Measurements from ENCODE around the gene MYH10.
"Not testable (repeated sequence)": the region's sequence is repeated elsewhere in the genome, so short reads cannot be mapped to it uniquely, and the experiment has no call there.

MYH10 gene

GRCh38 chr17:8542599-8543502 is 87.7 kb downstream of the MYH10 start:
- peak; percentile 100 for FAIRE-seq

DNA sequence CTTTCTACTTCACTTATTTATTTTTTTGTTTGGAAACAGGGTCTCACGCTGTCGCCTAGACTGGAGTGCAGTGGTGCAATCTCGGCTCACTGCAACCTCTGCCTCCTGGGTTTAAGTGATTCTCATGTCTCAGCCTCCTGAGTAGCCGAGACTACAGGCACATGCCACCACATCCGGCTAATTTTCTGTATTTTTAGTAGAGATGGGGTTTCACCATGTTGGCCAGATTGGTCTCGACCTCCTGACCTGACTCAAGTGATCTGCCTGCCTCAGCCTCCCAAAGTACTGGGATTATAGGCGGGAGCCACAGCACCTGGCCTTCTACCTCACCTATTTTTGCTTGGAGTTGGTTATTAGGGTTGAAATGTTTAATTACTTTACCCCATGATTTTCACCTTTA is 90.5 kb downstream of the MYH10 start:
- not testable (repeated sequence) for FAIRE-seq

GRCh38 chr17:8537734-8538133 is 92.8 kb downstream of the MYH10 start:
- no peak for FAIRE-seq

- no peak for FAIRE-seq
Measured at GRCh38 chr17:8534498-8535188, 95.9 kb downstream of the MYH10 start.

GRCh38 chr17:8532021-8532420 is 98.5 kb downstream of the MYH10 start:
- peak; percentile 72 for FAIRE-seq

DNA sequence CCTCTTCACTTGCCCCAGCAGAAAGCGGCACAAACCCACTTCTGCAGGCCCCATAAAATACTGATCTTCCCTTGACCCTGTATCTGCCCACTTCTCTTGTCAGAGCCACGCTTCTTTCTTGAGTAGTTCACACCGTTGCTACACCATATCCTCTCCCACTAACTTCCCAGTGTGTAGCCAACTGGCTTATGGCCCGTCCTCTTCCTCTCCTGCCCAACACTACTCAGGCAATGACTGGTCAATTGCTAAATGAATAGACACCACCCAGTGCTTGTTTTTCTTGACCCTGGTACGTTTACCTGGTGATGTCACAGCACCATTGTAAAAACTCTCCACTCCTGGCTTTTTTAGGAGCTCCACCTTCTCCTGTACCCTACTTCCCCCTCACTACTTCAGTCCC is 107.9 kb downstream of the MYH10 start:
- FAIRE-seq, result no peak

DNA sequence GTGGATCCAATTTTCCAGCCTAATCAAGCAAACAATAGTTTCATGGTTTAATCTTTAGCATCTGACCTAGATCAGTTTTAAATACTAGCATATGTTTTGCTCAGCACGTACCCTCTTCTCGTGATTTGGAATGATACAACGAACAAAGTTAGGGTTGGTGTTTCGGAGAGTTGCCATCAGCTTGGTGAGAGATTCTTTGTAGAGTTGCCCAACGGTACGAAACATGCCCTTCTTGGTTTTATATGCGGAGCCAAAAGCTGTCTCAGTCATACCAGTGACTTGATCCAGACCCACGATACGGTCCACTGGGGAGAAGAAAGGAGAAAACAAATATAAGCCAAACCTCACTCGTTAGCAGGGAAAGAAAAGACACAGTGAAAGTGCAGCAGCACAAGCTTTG is 109.5 kb downstream of the MYH10 start:
- FAIRE-seq, result no peak

DNA sequence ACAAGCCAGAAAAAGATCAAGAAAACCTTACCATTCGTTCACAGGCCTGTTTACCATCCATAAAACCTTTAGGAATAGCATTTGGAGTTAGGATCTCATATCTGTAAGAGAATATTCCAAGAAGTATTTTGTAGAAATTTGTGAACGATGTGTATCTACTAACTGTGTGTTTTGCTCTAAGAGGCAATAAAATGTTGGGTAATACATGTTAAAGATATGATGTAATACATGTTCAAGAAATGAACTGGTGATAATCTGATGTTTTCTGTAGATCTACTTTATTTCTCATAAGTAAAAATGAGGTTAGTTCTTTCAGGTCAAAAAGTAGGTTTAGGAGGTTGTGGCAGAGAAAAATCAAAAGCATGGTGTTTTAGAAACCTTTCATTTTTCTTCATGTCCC is 111.7 kb downstream of the MYH10 start:
- FAIRE-seq, result peak; percentile 43

DNA sequence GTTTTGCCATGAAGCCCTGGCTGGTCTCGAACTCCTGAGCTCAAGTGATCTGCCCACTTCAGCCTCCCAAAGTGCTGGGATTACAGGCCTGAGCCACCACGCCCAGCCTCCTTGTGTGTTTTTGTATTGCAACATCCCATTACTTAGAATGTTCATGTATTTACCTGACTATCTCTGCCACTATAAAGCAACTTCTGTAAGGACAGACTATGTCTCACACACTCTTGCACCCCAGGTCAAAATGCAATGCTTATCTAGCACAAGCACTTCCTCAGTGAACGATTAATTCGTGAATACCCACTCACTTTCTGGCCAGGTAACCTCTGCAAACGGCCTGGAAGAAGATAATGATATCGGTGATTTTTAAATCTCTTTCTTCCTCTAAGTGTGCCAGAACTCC is 112.2 kb downstream of the MYH10 start:
- no peak for FAIRE-seq

- no peak for FAIRE-seq
Measured at GRCh38 chr17:8514801-8515200, 115.7 kb downstream of the MYH10 start.

- no peak for FAIRE-seq
Measured at GRCh38 chr17:8506145-8506544, 124.4 kb downstream of the MYH10 start.

DNA sequence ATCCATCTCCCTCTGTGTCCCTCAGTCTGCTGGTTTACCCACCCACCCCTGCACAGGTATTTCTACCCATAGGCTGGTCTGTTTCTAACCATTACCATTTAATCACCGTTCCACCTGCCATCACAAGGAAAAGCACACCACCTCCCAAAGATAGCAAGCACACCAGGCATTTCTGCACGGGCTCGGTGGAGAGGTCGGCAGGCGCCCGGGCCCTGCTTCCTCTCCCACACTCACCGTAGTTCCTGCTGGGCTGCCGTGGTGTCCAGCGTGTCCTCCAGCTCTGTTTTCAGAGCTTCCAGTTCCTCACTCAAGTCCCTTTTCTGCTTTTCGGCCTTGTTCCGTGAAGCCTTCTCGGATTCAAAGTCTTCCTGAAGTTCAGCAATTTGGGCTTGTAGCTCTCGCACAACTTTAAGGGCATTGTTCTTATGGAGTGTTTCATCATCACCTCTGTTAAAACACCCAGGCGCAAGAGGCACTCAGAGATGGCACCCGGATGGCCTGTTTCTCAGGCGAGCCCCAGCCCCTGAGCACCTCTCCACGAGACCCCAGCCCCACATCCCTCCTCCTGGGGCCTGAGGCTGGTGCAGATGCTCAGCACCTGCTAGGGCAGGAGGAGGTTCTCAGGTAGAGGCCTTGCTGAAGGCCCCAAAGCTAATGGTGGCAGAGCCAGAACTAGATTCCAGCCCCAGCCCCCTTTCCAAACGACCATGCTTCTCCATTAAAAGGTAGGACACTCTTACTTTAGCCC is 125.9 kb downstream of the MYH10 start:
- no peak for FAIRE-seq

DNA sequence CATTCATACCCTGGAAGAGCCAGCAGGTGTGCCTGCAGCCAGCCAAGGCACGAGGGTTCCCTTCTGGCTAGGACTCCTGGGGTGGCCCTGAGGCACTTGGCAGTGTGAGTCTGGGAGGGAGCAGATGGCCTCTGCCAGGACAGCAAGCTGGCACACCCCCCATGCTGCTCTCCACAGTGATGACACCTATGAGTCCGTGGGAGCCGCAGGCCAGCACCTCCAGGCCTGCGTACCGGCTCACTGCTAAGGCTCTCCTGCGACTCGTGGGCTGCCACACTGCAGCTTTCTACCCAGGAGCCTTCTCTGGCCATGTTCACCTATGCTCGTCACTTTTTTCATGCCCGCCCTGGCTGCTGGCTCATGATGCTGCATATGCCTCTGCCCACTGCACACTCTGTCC is 126.7 kb downstream of the MYH10 start:
- FAIRE-seq, result no peak

- FAIRE-seq, result no peak
Measured at GRCh38 chr17:8503368-8503767, 127.2 kb downstream of the MYH10 start.

DNA sequence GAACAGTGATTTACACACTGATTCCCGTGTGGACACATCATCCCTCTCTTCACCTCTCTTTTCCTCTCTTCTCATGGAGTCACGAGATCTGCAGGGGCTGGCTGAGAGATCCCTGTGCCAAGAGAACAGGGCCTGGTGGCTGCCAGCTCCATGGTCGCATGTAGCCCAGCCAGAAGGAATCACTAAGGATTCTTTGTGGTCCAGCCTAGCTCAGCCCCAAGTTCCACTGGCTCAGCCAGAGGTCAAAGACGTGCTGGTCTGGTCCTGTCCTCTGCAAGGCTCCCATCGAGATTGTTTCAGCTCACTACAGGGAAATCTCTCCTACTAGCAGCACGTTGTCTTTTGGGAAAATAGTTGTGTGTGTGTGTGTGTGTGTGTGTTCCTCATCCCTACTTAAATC is 128.4 kb downstream of the MYH10 start:
- FAIRE-seq, result no peak

- no peak for FAIRE-seq
Measured at GRCh38 chr17:8500609-8501008, 129.9 kb downstream of the MYH10 start.

- FAIRE-seq, result no peak
Measured at GRCh38 chr17:8499614-8500013, 130.9 kb downstream of the MYH10 start.

GRCh38 chr17:8499171-8499570 is 131.4 kb downstream of the MYH10 start:
- FAIRE-seq, result no peak

DNA sequence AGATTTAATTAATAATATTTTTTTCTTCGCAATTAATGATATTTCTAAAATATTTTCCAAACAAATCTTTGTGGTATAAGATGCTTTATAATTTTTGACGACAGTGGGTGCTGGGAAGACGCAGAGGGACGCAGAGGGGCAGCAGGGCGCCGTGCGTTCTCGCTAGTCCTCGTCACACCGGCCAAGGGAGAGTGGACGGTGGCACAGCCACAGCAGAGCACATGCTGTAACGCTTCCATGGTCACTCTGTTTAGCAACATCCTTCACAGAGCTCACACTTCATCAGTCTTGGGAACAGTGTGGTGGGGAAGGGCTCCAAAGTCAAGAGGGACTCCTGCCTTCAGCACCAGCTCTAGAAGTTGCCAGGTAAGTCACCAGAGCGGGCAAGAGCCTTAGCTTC is 134.4 kb downstream of the MYH10 start:
- FAIRE-seq, result no peak

- no peak for FAIRE-seq
Measured at GRCh38 chr17:8494506-8495111, 135.9 kb downstream of the MYH10 start.

GRCh38 chr17:8494021-8494420 is 136.5 kb downstream of the MYH10 start:
- no peak for FAIRE-seq

DNA sequence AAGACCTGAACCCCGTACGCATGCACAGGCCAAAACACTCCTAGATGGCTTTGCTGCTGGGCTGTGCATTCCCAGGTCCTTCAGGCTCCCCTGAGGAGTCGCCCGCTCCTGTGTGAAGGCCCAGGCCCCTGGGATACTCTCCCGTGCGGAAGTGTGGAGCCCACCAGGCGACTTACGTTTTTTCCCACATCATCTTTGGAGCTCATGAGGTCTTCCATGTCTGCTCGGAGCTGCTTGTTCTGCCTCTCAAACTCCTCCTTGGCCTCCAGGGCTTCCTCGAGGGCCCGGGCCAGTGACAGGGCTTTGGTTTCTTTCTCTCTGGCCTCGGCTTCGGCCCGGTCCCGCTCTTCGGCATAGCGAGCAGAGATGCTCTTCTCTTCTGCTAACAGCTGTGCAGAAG is 138.4 kb downstream of the MYH10 start:
- no peak for FAIRE-seq

Data from islet of Langerhans (tissue), 1 donor.